H1 (cell line): ENCODE results near the gene ZNF804B. TPM values are rescaled to one million over a fixed set of nuclear protein-coding genes. Genes with fewer than 3 reads are reported as not detected.

Source experiments
- CBX5 ChIP-seq: fragments of 300-800, 300-1000 bp; sonication (generic); IDR thresholded peaks from 2 replicates; pipeline ENCODE4 v1.7.1; 2016; ENCODE audit warnings: antibody characterized with exemption, low read length, low read depth
- FOSL1 ChIP-seq: IDR thresholded peaks from 2 replicates; pipeline ENCODE4 v1.6.1; 2011; ENCODE audit warnings: mild to moderate bottlenecking, low read depth, low read length, moderate library complexity; ENCODE audit not compliant: insufficient read depth
- polyA plus RNA-seq, 7 experiments: library from polyadenylated mRNA; depleted of rRNA in 3 of 7; stranded (reverse) in 5 of 7; unstranded in 2 of 7; fragments of >200 nt in 5 of 7; fragments of 200-250 nt in 2 of 7; gene quantifications; 1 replicate in 5 of 7; 2 replicates in 1 of 7; 4 replicates in 1 of 7; pipeline versions ENCODE4 v1.2.1 to v1.2.3, GENCODE V29; 2011 to 2013; ENCODE audit warnings: missing spikeins in 2 of 7, mixed read lengths in 2 of 7
- total RNA-seq: library from RNA; stranded (reverse); fragmentation: NEBNext Ultra II Directional; extraction: Animal tissue kit (Norgen Biotek cat#: 25700); gene quantifications from 2 replicates; pipeline ENCODE4 v1.2.1, GENCODE V29; 2021
- TF ChIP-seq, protein P1 (sequence below): fragments of 300-600 bp; sonication (generic); IDR thresholded peaks from 2 replicates; pipeline ENCODE4 v1.7.1; 2012; ENCODE audit warnings: low read length, moderate library complexity, mild to moderate bottlenecking, inconsistent platforms; ENCODE audit not compliant: insufficient replicate concordance
- TF ChIP-seq, protein P2 (sequence below), 3 experiments: IDR thresholded peaks; 1 replicate in 2 of 3; 2 replicates in 1 of 3; pipeline versions ENCODE4 v1.5.1 to v1.6.1; 2011; ENCODE audit warnings: low read length in 3 of 3, mild to moderate bottlenecking in 3 of 3, inconsistent platforms in 2 of 3, low read depth in 1 of 3, moderate library complexity in 1 of 3; ENCODE audit not compliant: insufficient read depth in 1 of 3; ENCODE audit errors: control extremely low read depth in 1 of 3

ZNF804B gene
- total and polyA plus RNA-seq, 2 of the 8 experiments (the other 6 are each of a cell fraction or from before 2014, with no cell fraction given) = not detected

DNA sequence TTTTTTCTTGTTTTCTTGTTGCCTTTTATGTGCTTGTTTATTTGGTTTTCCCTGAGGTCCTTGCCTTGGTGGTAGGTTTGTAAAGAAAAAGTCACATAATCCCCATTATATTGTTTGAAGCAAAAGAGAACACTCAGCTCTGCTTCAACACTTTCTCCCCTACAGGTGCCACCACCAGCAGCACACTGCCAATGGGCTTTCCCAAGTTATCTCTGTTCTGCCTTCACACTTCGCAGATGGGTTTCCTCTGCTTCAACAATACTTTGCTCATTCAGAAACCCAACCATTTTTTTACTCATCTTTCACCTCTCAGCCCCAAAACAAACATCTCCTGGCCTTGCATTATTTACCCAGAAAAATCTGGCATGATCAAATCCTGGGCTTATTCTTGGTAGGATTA is 411.1 kb downstream of the ZNF804B start (continued):
- TF ChIP-seq, protein P1, sequence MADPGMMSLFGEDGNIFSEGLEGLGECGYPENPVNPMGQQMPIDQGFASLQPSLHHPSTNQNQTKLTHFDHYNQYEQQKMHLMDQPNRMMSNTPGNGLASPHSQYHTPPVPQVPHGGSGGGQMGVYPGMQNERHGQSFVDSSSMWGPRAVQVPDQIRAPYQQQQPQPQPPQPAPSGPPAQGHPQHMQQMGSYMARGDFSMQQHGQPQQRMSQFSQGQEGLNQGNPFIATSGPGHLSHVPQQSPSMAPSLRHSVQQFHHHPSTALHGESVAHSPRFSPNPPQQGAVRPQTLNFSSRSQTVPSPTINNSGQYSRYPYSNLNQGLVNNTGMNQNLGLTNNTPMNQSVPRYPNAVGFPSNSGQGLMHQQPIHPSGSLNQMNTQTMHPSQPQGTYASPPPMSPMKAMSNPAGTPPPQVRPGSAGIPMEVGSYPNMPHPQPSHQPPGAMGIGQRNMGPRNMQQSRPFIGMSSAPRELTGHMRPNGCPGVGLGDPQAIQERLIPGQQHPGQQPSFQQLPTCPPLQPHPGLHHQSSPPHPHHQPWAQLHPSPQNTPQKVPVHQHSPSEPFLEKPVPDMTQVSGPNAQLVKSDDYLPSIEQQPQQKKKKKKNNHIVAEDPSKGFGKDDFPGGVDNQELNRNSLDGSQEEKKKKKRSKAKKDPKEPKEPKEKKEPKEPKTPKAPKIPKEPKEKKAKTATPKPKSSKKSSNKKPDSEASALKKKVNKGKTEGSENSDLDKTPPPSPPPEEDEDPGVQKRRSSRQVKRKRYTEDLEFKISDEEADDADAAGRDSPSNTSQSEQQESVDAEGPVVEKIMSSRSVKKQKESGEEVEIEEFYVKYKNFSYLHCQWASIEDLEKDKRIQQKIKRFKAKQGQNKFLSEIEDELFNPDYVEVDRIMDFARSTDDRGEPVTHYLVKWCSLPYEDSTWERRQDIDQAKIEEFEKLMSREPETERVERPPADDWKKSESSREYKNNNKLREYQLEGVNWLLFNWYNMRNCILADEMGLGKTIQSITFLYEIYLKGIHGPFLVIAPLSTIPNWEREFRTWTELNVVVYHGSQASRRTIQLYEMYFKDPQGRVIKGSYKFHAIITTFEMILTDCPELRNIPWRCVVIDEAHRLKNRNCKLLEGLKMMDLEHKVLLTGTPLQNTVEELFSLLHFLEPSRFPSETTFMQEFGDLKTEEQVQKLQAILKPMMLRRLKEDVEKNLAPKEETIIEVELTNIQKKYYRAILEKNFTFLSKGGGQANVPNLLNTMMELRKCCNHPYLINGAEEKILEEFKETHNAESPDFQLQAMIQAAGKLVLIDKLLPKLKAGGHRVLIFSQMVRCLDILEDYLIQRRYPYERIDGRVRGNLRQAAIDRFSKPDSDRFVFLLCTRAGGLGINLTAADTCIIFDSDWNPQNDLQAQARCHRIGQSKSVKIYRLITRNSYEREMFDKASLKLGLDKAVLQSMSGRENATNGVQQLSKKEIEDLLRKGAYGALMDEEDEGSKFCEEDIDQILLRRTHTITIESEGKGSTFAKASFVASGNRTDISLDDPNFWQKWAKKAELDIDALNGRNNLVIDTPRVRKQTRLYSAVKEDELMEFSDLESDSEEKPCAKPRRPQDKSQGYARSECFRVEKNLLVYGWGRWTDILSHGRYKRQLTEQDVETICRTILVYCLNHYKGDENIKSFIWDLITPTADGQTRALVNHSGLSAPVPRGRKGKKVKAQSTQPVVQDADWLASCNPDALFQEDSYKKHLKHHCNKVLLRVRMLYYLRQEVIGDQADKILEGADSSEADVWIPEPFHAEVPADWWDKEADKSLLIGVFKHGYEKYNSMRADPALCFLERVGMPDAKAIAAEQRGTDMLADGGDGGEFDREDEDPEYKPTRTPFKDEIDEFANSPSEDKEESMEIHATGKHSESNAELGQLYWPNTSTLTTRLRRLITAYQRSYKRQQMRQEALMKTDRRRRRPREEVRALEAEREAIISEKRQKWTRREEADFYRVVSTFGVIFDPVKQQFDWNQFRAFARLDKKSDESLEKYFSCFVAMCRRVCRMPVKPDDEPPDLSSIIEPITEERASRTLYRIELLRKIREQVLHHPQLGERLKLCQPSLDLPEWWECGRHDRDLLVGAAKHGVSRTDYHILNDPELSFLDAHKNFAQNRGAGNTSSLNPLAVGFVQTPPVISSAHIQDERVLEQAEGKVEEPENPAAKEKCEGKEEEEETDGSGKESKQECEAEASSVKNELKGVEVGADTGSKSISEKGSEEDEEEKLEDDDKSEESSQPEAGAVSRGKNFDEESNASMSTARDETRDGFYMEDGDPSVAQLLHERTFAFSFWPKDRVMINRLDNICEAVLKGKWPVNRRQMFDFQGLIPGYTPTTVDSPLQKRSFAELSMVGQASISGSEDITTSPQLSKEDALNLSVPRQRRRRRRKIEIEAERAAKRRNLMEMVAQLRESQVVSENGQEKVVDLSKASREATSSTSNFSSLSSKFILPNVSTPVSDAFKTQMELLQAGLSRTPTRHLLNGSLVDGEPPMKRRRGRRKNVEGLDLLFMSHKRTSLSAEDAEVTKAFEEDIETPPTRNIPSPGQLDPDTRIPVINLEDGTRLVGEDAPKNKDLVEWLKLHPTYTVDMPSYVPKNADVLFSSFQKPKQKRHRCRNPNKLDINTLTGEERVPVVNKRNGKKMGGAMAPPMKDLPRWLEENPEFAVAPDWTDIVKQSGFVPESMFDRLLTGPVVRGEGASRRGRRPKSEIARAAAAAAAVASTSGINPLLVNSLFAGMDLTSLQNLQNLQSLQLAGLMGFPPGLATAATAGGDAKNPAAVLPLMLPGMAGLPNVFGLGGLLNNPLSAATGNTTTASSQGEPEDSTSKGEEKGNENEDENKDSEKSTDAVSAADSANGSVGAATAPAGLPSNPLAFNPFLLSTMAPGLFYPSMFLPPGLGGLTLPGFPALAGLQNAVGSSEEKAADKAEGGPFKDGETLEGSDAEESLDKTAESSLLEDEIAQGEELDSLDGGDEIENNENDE = no peak
- TF ChIP-seq, protein P2, sequence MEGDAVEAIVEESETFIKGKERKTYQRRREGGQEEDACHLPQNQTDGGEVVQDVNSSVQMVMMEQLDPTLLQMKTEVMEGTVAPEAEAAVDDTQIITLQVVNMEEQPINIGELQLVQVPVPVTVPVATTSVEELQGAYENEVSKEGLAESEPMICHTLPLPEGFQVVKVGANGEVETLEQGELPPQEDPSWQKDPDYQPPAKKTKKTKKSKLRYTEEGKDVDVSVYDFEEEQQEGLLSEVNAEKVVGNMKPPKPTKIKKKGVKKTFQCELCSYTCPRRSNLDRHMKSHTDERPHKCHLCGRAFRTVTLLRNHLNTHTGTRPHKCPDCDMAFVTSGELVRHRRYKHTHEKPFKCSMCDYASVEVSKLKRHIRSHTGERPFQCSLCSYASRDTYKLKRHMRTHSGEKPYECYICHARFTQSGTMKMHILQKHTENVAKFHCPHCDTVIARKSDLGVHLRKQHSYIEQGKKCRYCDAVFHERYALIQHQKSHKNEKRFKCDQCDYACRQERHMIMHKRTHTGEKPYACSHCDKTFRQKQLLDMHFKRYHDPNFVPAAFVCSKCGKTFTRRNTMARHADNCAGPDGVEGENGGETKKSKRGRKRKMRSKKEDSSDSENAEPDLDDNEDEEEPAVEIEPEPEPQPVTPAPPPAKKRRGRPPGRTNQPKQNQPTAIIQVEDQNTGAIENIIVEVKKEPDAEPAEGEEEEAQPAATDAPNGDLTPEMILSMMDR (IDR thresholded peaks at IDR 0.05; ENCODE audit: control extremely low read depth in 1 of 3, insufficient read depth in 1 of 3, low read depth in 1 of 3, low read length in 3 of 3) = no peak
- TF ChIP-seq FOSL1 = no peak
- TF ChIP-seq CBX5 = no peak
